ENCODE results near the gene ISG15.

Gene ISG15

DNA sequence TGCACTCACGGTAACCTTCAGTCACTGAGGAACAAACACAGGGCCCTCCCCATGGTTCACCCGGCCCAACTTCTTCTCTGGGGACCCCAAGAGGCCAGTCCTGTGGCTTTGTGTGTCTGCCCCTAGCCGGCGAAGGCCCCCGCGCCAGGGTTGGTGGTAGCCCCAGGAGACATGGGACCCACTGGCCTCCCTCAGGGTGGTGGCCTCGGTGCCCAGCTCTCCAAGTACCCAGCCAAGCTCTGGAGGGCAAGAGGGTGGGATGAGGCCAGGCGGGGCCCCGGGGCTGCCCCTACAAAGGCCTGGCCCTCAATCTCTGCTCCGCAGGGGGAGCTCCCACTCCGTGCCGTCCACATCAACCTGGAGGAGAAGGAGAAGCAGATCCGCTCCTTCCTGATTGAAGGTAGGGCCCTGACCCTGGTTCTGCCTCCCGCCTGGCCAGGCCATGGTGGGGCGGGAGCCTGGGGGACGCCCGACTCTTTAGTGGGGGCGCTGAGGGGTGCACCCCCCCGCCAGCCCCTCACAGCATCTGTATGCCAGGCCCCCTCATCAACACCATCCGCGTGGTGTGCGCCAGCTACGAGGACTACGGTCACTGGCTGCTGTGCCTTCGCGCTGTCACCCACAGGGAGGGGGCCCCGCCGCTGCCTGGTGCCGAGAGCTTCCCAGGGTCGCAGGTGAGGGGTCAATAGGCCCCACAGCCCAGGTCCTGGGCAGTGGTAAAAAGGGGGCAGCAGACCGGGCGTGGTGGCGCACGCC lies 41.4 kb upstream of the ISG15 start:
- no peak for TF ChIP-seq CTCF (IDR thresholded peaks at IDR 0.05; ENCODE audit: insufficient read depth, low read depth, low read length, missing control alignments)
- DNase-seq (ENCODE audit: low read depth): no peak
- no peak overlapping the region for H3K4me3 ChIP-seq (ENCODE audit: low read depth, low read length)

DNA sequence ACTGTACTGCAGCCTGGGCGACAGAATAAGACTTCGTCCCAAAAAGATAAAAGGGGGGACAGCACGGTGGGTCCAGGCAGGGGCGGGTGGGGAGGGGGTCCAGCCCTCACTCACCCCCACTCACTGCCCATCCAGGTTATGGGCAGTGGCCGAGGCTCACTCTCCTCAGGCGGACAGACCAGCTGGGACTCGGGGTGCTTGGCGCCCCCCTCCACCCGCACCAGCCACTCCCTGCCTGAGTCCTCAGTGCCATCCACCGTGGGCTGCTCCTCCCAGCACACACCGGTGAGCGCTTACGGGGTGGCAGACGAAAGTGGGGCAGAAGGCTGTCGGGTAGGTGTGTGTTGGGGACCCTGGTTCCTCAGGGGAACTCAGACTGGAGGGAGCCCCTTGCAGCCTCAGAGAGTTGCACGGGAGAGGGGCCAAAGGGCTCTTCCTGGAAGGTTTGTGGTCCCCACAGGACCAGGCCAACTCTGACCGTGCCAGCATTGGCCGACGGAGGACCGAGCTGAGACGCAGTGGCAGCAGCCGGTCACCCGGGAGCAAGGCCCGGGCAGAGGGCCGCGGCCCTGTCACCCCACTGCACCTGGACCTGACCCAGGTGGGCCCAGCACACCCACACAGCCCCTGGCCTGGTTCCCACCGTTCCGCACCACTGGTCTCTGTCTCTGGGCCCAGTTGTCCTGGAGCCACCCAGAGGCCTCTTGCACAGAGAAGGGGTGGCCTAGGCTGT lies 40.4 kb upstream of the ISG15 start:
- DNase-seq (ENCODE audit: low read depth): no peak

GRCh38 chr1:973459-974292 lies 39.6 kb upstream of the ISG15 start:
- TF ChIP-seq CTCF (IDR thresholded peaks at IDR 0.05; ENCODE audit: insufficient read depth, low read depth, low read length, missing control alignments): no peak
- DNase-seq (ENCODE audit: low read depth): no peak
- no peak overlapping the region for H3K4me3 ChIP-seq (ENCODE audit: low read depth, low read length)

More for the DNA sequence above, 40.4 kb upstream of the ISG15 start:
- TF ChIP-seq CTCF (IDR thresholded peaks at IDR 0.05; ENCODE audit: insufficient read depth, low read depth, low read length, missing control alignments): no peak
- H3K4me3 ChIP-seq (ENCODE audit: low read depth, low read length): no peak overlapping the region

- DNase-seq (ENCODE audit: low read depth): no peak
- no peak overlapping the region for H3K4me3 ChIP-seq (ENCODE audit: low read depth, low read length)
- no peak for TF ChIP-seq CTCF (IDR thresholded peaks at IDR 0.05; ENCODE audit: insufficient read depth, low read depth, low read length, missing control alignments)
Observed at GRCh38 chr1:974293-974640, 39.0 kb upstream of the ISG15 start.

GRCh38 chr1:974687-975328 lies 38.5 kb upstream of the ISG15 start:
- no peak for TF ChIP-seq CTCF (IDR thresholded peaks at IDR 0.05; ENCODE audit: insufficient read depth, low read depth, low read length, missing control alignments)
- no peak overlapping the region for H3K4me3 ChIP-seq (ENCODE audit: low read depth, low read length)
- no peak for DNase-seq (ENCODE audit: low read depth)

GRCh38 chr1:975365-975764 lies 37.9 kb upstream of the ISG15 start:
- no peak for TF ChIP-seq CTCF (IDR thresholded peaks at IDR 0.05; ENCODE audit: insufficient read depth, low read depth, low read length, missing control alignments)
- H3K4me3 ChIP-seq (ENCODE audit: low read depth, low read length): no peak overlapping the region
- DNase-seq (ENCODE audit: low read depth): no peak
